ENCODE data around the gene SBF2.
A peak's percentile ranks its signal among the peaks of the same experiment; 100 is the strongest.

- TF ChIP-seq CTCF (IDR thresholded peaks at IDR 0.05 in 8 of 11, conservative IDR thresholded peaks at IDR 0.05 in 3 of 11) (peak; percentile 3 to 97 (median 93)), POLR2A (IDR thresholded peaks at IDR 0.05) (no peak)
Observed at GRCh38 chr11:9757809-9758636, 536.0 kb downstream of the SBF2 start.

Data from spleen (tissue), 7 donors.